Iris pigment epithelial cell (primary cell): Measurements from ENCODE around the gene LDLRAD4.

Experiments
- DNase-seq: peaks from one replicate; pipeline ENCODE4 v3.0.0-alpha.2; 2011; ENCODE audit warnings: low read depth

The LDLRAD4 gene

GRCh38 chr18:13618760-13619438 lies 400.3 kb downstream of the LDLRAD4 start:
- DNase-seq = no peak

GRCh38 chr18:13619505-13620205 lies 401.1 kb downstream of the LDLRAD4 start:
- DNase-seq = no peak

GRCh38 chr18:13620206-13620672 lies 401.7 kb downstream of the LDLRAD4 start:
- no peak for DNase-seq

- no peak for DNase-seq
Measured at GRCh38 chr18:13620818-13621445, 402.4 kb downstream of the LDLRAD4 start.

GRCh38 chr18:13621446-13621849 lies 402.9 kb downstream of the LDLRAD4 start:
- DNase-seq = no peak

GRCh38 chr18:13621886-13622619 lies 403.5 kb downstream of the LDLRAD4 start:
- DNase-seq = no peak

- DNase-seq = no peak
Measured at GRCh38 chr18:13622751-13623150, 404.2 kb downstream of the LDLRAD4 start.

GRCh38 chr18:13623348-13623747 lies 404.8 kb downstream of the LDLRAD4 start:
- no peak for DNase-seq

GRCh38 chr18:13623871-13624270 lies 405.3 kb downstream of the LDLRAD4 start:
- DNase-seq = no peak

GRCh38 chr18:13624563-13625237 lies 406.1 kb downstream of the LDLRAD4 start:
- no peak for DNase-seq

GRCh38 chr18:13625355-13625754 lies 406.8 kb downstream of the LDLRAD4 start:
- DNase-seq = no peak

- no peak for DNase-seq
Measured at GRCh38 chr18:13625843-13626543, 407.4 kb downstream of the LDLRAD4 start.

- no peak for DNase-seq
Measured at GRCh38 chr18:13626544-13626908, 408.0 kb downstream of the LDLRAD4 start.

- no peak for DNase-seq
Measured at GRCh38 chr18:13627639-13628038, 409.1 kb downstream of the LDLRAD4 start.

- no peak for DNase-seq
Measured at GRCh38 chr18:13628211-13628610, 409.7 kb downstream of the LDLRAD4 start.

GRCh38 chr18:13629841-13630715 lies 411.5 kb downstream of the LDLRAD4 start:
- DNase-seq = peak; percentile 64

GRCh38 chr18:13630716-13631268 lies 412.2 kb downstream of the LDLRAD4 start:
- DNase-seq = no peak

GRCh38 chr18:13633700-13634099 lies 415.1 kb downstream of the LDLRAD4 start:
- DNase-seq = no peak

GRCh38 chr18:13635046-13635445 lies 416.5 kb downstream of the LDLRAD4 start:
- no peak for DNase-seq
